K562 (cell line): Measurements from ENCODE around the gene PPARG. TPM values are rescaled to one million over a fixed set of nuclear protein-coding genes. Genes with fewer than 3 reads are reported as not detected.

Experiments
- ADNP ChIP-seq: fragments of 200-800 bp; sonication (Bioruptor generic); IDR thresholded peaks from 2 replicates; pipeline ENCODE4 v1.6.1; 2016; ENCODE audit warnings: missing genetic modification characterization, missing compliant biosample characterization
- BCL6 ChIP-seq: fragments of 250-450 bp; sonication (Bioruptor Pico); IDR thresholded peaks from 2 replicates; pipeline ENCODE4 v1.4.0; 2020
- BDP1 ChIP-seq: IDR thresholded peaks from 3 replicates; pipeline ENCODE4 v1.6.1; 2011; ENCODE audit not compliant: insufficient read length, insufficient read depth
- CC2D1A ChIP-seq: fragments of 450-650 bp; IDR thresholded peaks from 2 replicates; pipeline ENCODE4 v1.6.1; 2017; ENCODE audit warnings: mild to moderate bottlenecking
- FOXK2 ChIP-seq, 2 experiments: fragments of 450-650 bp; IDR thresholded peaks in 1 of 2; conservative IDR thresholded peaks in 1 of 2; 2 replicates each; pipeline ENCODE4 v1.6.1; 2016; ENCODE audit warnings: low read depth in 2 of 2, mild to moderate bottlenecking in 1 of 2
- HNRNPUL1 ChIP-seq: fragments of 200-400 bp; formaldehyde crosslinking; IDR thresholded peaks from 2 replicates; pipeline ENCODE4 v1.6.1; 2017; ENCODE audit warnings: low read length
- JUND ChIP-seq, 2 experiments: IDR thresholded peaks; 2 replicates in 1 of 2; 3 replicates in 1 of 2; pipeline ENCODE4 v1.6.1; 2011; ENCODE audit warnings: borderline replicate concordance in 2 of 2, low read depth in 2 of 2, low read length in 2 of 2, improper control_type of control experiment in 1 of 2, missing biosample characterization in 1 of 2, missing genetic modification characterization in 1 of 2, missing genetic modification reagents in 1 of 2
- KHSRP ChIP-seq: fragments of 450-650 bp; IDR thresholded peaks from 2 replicates; pipeline ENCODE4 v1.6.1; 2017
- KLF10 ChIP-seq: fragments of 250-450 bp; sonication (Bioruptor Pico); IDR thresholded peaks from 2 replicates; pipeline ENCODE4 v1.6.1; 2021; ENCODE audit warnings: matching md5 sums
- MIER1 ChIP-seq: fragments of 450-650 bp; IDR thresholded peaks from 2 replicates; pipeline ENCODE4 v1.6.1; 2016; ENCODE audit warnings: antibody characterized with exemption, mild to moderate bottlenecking, low read depth
- NFIX ChIP-seq: fragments of 250-450 bp; sonication (Bioruptor Pico); IDR thresholded peaks from 2 replicates; pipeline ENCODE4 v1.4.0; 2020; ENCODE audit warnings: low read depth, mild to moderate bottlenecking, moderate library complexity
- POLR2AphosphoS5 ChIP-seq: IDR thresholded peaks from 2 replicates; pipeline ENCODE4 v1.6.1; 2011; ENCODE audit warnings: mild to moderate bottlenecking, low read depth, low read length, moderate library complexity; ENCODE audit not compliant: control insufficient read depth, insufficient read depth
- POLR2H ChIP-seq: IDR thresholded peaks from 2 replicates; pipeline ENCODE4 v1.6.1; 2016; ENCODE audit warnings: missing genetic modification characterization, low read depth, mild to moderate bottlenecking, control low read depth, missing compliant biosample characterization, moderate library complexity
- SMARCE1 ChIP-seq: fragments of 450-650 bp; IDR thresholded peaks from 2 replicates; pipeline ENCODE4 v1.7.1; 2016; ENCODE audit warnings: mild to moderate bottlenecking
- SMC3 ChIP-seq: conservative IDR thresholded peaks from 2 replicates; pipeline ENCODE4 v1.6.1; 2011; ENCODE audit warnings: low read depth, low read length, improper control_type of control experiment; ENCODE audit not compliant: insufficient read depth
- XRCC5 ChIP-seq: fragments of 200-400 bp; formaldehyde crosslinking; IDR thresholded peaks from 2 replicates; pipeline ENCODE4 v1.6.1; 2017; ENCODE audit warnings: low read depth, mild to moderate bottlenecking, low read length
- ZNF384 ChIP-seq: IDR thresholded peaks from 2 replicates; pipeline ENCODE4 v1.6.1; 2012; ENCODE audit warnings: low read depth, low read length, improper control_type of control experiment
- ZNF766 ChIP-seq: fragments of 200-800 bp; sonication (Bioruptor generic); conservative IDR thresholded peaks from 2 replicates; pipeline ENCODE4 v1.6.1; 2016; ENCODE audit warnings: missing genetic modification characterization, missing compliant biosample characterization
- ZNF77 ChIP-seq: fragments of 250-450 bp; sonication (Bioruptor Pico); IDR thresholded peaks from 2 replicates; pipeline ENCODE4 v1.5.0; 2020
- polyA plus RNA-seq, 8 experiments: library from polyadenylated mRNA; depleted of rRNA in 4 of 8; stranded (reverse) in 5 of 8; unstranded in 3 of 8; fragments of >200 nt; fragmentation: Nextera tagmentation in 2 of 8; fragmentation: Illumina TruSeq in 1 of 8; extraction: Ambion mirVana in 2 of 8; extraction: Trizol in 1 of 8; gene quantifications; 2 replicates each; pipeline versions ENCODE4 v1.2.1 to v1.2.3, GENCODE V29; 2011 to 2014; ENCODE audit warnings: inconsistent platforms in 1 of 8, missing spikeins in 1 of 8
- total RNA-seq, 7 experiments: library from RNA; depleted of rRNA in 6 of 7; stranded (reverse); fragments of >200 nt in 6 of 7; fragmentation: Illumina TruSeq in 2 of 7; extraction: Trizol in 2 of 7; gene quantifications; 2 replicates each; pipeline versions ENCODE4 v1.2.1 to v1.2.3, GENCODE V29; 2011 to 2021; ENCODE audit warnings: low replicate concordance in 1 of 7
- TF ChIP-seq, protein P1 (sequence below): fragments of 450-650 bp; IDR thresholded peaks from 2 replicates; pipeline ENCODE4 v1.6.1; 2017; ENCODE audit warnings: mild to moderate bottlenecking, moderate library complexity
- TF ChIP-seq, protein P2 (sequence below): fragments of 250-450 bp; sonication (Bioruptor Pico); IDR thresholded peaks from 2 replicates; pipeline ENCODE4 v1.5.0; 2021
- TF ChIP-seq, protein P3 (sequence below): sonication (generic); formaldehyde crosslinking; IDR thresholded peaks from 2 replicates; pipeline ENCODE4 v1.8.0; 2022; ENCODE audit warnings: mild to moderate bottlenecking, missing genetic modification reagents
- TF ChIP-seq, protein P4 (sequence below): fragments of 450-650 bp; IDR thresholded peaks from 2 replicates; pipeline ENCODE4 v1.6.1; 2014; ENCODE audit warnings: low read depth, mild to moderate bottlenecking, moderate library complexity, borderline replicate concordance
- TF ChIP-seq, protein P5 (sequence below): sonication (generic); formaldehyde crosslinking; IDR thresholded peaks from 2 replicates; pipeline ENCODE4 v1.8.0; 2022; ENCODE audit warnings: mild to moderate bottlenecking, low read depth, missing genetic modification reagents
- TF ChIP-seq, protein P6 (sequence below): sonication (generic); formaldehyde crosslinking; IDR thresholded peaks from 2 replicates; pipeline ENCODE4 v1.9.0; 2022; ENCODE audit warnings: mild to moderate bottlenecking, missing genetic modification reagents

PPARG gene
- total and polyA plus RNA-seq, 9 of the 15 experiments (the other 6 are each of a cell fraction or from before 2014, with no cell fraction given), result not detected

DNA sequence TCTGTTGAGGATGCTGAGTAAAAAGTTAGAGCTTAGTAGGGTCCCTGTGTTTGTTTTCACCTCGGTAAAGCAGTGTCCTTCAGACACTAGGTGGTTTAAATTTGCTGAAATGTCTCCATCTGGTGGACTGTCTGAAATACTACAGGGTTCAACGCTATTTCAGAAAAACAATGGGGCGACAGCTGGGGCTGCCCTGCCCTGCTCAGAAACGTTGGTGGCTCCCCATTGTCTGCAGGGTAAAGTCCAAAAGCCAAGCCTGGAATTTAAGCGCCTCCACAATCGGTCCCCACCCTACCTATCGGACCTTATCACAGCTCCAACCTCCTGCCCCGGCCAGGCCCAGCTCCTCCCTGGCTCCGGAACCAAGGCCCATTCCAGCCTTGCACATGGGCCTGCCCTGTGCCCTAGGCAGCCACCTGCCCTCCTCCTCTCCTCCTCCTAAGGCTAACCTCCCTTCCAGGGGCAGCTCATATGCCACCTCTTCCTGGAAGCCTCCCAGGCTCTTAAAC, 191.1 kb downstream of the PPARG start (continued):
- TF ChIP-seq JUND (IDR thresholded peaks at IDR 0.05; ENCODE audit: borderline replicate concordance, low read depth, low read length) (peak; percentile 2; the same call in 1 of the 2 replicates), JUND (tag; IDR thresholded peaks at IDR 0.05; ENCODE audit: borderline replicate concordance, low read depth, low read length) (no peak), XRCC5 (0 out of 2 replicates have a peak, but pooled peaks have one; percentile 27), KHSRP (no peak), FOXK2 (conservative IDR thresholded peaks at IDR 0.05 in 1 of 2, IDR thresholded peaks at IDR 0.05 in 1 of 2; ENCODE audit: low read depth in 2 of 2) (no peak), BDP1 (no peak), BCL6 (CRISPR knock-in tag) (no peak), POLR2AphosphoS5 (no peak), NFIX (CRISPR knock-in tag) (no peak), SMARCE1 (no peak), POLR2H (tag) (no peak), KLF10 (CRISPR knock-in tag) (no peak), ZNF766 (CRISPR knock-in tag) (no peak), MIER1 (no peak), CC2D1A (0 out of 2 replicates have a peak, but pooled peaks have one; percentile 27), SMC3 (peak; percentile 82), HNRNPUL1 (no peak), ADNP (tag) (no peak), ZNF384 (no peak), ZNF77 (CRISPR knock-in tag) (no peak)
- TF ChIP-seq, protein P1, sequence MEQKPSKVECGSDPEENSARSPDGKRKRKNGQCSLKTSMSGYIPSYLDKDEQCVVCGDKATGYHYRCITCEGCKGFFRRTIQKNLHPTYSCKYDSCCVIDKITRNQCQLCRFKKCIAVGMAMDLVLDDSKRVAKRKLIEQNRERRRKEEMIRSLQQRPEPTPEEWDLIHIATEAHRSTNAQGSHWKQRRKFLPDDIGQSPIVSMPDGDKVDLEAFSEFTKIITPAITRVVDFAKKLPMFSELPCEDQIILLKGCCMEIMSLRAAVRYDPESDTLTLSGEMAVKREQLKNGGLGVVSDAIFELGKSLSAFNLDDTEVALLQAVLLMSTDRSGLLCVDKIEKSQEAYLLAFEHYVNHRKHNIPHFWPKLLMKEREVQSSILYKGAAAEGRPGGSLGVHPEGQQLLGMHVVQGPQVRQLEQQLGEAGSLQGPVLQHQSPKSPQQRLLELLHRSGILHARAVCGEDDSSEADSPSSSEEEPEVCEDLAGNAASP, result no peak
- TF ChIP-seq, protein P2, sequence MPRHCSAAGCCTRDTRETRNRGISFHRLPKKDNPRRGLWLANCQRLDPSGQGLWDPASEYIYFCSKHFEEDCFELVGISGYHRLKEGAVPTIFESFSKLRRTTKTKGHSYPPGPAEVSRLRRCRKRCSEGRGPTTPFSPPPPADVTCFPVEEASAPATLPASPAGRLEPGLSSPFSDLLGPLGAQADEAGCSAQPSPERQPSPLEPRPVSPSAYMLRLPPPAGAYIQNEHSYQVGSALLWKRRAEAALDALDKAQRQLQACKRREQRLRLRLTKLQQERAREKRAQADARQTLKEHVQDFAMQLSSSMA (CRISPR knock-in tag), result no peak
- TF ChIP-seq, protein P3, sequence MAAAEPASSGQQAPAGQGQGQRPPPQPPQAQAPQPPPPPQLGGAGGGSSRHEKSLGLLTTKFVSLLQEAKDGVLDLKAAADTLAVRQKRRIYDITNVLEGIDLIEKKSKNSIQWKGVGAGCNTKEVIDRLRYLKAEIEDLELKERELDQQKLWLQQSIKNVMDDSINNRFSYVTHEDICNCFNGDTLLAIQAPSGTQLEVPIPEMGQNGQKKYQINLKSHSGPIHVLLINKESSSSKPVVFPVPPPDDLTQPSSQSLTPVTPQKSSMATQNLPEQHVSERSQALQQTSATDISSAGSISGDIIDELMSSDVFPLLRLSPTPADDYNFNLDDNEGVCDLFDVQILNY (CRISPR knock-in tag), result no peak
- TF ChIP-seq, protein P4, sequence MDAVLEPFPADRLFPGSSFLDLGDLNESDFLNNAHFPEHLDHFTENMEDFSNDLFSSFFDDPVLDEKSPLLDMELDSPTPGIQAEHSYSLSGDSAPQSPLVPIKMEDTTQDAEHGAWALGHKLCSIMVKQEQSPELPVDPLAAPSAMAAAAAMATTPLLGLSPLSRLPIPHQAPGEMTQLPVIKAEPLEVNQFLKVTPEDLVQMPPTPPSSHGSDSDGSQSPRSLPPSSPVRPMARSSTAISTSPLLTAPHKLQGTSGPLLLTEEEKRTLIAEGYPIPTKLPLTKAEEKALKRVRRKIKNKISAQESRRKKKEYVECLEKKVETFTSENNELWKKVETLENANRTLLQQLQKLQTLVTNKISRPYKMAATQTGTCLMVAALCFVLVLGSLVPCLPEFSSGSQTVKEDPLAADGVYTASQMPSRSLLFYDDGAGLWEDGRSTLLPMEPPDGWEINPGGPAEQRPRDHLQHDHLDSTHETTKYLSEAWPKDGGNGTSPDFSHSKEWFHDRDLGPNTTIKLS, result no peak
- TF ChIP-seq, protein P5, sequence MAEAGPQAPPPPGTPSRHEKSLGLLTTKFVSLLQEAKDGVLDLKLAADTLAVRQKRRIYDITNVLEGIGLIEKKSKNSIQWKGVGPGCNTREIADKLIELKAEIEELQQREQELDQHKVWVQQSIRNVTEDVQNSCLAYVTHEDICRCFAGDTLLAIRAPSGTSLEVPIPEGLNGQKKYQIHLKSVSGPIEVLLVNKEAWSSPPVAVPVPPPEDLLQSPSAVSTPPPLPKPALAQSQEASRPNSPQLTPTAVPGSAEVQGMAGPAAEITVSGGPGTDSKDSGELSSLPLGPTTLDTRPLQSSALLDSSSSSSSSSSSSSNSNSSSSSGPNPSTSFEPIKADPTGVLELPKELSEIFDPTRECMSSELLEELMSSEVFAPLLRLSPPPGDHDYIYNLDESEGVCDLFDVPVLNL (CRISPR knock-in tag), result no peak
- TF ChIP-seq, protein P6, sequence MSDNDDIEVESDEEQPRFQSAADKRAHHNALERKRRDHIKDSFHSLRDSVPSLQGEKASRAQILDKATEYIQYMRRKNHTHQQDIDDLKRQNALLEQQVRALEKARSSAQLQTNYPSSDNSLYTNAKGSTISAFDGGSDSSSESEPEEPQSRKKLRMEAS, result no peak
